ENCODE measurements around the gene ATOSB. TPM values are rescaled to one million over a fixed set of nuclear protein-coding genes. Genes with fewer than 3 reads are reported as not detected.
A peak's percentile ranks its signal among the peaks of the same experiment; 100 is the strongest.
"Not testable (repeated sequence)": the region's sequence is repeated elsewhere in the genome, so short reads cannot be mapped to it uniquely, and the experiment has no call there.

Gene ATOSB, protein sequence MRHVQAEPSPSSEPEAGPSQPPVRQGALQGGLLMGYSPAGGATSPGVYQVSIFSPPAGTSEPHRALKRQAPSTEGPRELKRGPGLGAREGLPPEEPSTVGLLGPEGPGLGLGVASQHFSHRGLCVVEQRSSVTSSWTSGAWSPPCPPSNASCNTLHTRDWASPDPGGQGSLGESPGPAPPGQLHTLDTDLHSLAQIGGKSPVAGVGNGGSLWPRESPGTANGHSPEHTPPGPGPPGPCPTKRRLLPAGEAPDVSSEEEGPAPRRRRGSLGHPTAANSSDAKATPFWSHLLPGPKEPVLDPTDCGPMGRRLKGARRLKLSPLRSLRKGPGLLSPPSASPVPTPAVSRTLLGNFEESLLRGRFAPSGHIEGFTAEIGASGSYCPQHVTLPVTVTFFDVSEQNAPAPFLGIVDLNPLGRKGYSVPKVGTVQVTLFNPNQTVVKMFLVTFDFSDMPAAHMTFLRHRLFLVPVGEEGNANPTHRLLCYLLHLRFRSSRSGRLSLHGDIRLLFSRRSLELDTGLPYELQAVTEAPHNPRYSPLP
- total RNA-seq, result 4.7 TPM

- Histone ChIP-seq H3K27ac (ENCODE audit: low read depth, low read length) (peak within 1 kb of the TSS; percentile 86), H3K9me3 (ENCODE audit: control insufficient read depth in 3 of 3, low read length in 3 of 3) (no peaks in the 10 kb centered on the region), H3K9ac (ENCODE audit: low read depth in 1 of 3, low read length in 3 of 3) (peak within 1 kb of the TSS; percentile 76 to 85 (median 84)), H3K36me3 (ENCODE audit: control insufficient read depth in 3 of 3, insufficient read depth in 3 of 3, low read length in 3 of 3) (peaks cover 0 to 2% (median 0%) of the 10 kb centered on the region in 3 donors), H3K4me3 (ENCODE audit: low read length in 3 of 3) (peak within 1 kb of the TSS; percentile 89 to 96 (median 95)), H3K4me1 (ENCODE audit: control insufficient read depth in 3 of 3, insufficient read depth in 3 of 3, low read length in 3 of 3) (peaks cover 34 to 49% (median 42%) of the 10 kb centered on the region in 3 donors), H3K27me3 (ENCODE audit: control insufficient read depth in 3 of 3, insufficient read depth in 3 of 3, low read length in 3 of 3) (no peaks in the 10 kb centered on the region)
Observed at GRCh38 chr9:35115680-35116538, at the start of gene ATOSB. Gene ATOSB (minus strand): TSS chr9:35115862. CDS start chr9:35108274, 7,588 bp downstream.

DNA sequence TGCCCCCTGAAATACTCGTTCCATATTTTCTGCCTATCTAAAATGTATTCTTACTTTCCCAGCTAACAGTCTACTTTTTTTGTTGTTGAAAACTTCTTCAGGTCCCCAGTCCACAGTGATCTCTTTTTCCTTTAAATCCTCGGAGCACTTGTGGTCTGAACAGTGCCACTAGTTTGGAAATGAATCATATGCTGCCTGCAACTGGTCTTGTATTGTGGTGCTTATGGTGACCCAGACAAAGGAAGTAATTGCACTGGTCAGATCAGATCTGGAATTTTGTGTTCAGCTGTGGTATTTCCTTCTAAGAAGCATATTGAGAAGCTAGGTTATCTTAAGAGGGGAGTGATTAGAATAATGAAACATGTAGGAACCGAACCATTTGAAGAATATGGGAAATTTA is 49.0 kb upstream of the ATOSB start:
- H3K9me3 ChIP-seq (ENCODE audit: control insufficient read depth in 3 of 3, low read length in 3 of 3), result no peaks in the 10 kb centered on the region
- H3K4me1 ChIP-seq (ENCODE audit: control insufficient read depth in 3 of 3, insufficient read depth in 3 of 3, low read length in 3 of 3), result peaks cover 8 to 31% (median 14%) of the 10 kb centered on the region in 3 donors
- H3K4me3 ChIP-seq (ENCODE audit: low read length in 3 of 3), result no peak overlapping the region
- no peak overlapping the region for H3K27ac ChIP-seq (ENCODE audit: low read depth, low read length)
- H3K36me3 ChIP-seq (ENCODE audit: control insufficient read depth in 3 of 3, insufficient read depth in 3 of 3, low read length in 3 of 3), result no peaks in the 10 kb centered on the region
- H3K27me3 ChIP-seq (ENCODE audit: control insufficient read depth in 3 of 3, insufficient read depth in 3 of 3, low read length in 3 of 3), result no peaks in the 10 kb centered on the region
- H3K9ac ChIP-seq (ENCODE audit: low read depth in 1 of 3, low read length in 3 of 3), result no peak overlapping the region

GRCh38 chr9:35163413-35163812 is 47.8 kb upstream of the ATOSB start:
- no peaks in the 10 kb centered on the region for H3K36me3 ChIP-seq (ENCODE audit: control insufficient read depth in 3 of 3, insufficient read depth in 3 of 3, low read length in 3 of 3)
- peaks cover 8 to 27% (median 14%) of the 10 kb centered on the region in 3 donors for H3K4me1 ChIP-seq (ENCODE audit: control insufficient read depth in 3 of 3, insufficient read depth in 3 of 3, low read length in 3 of 3)
- H3K27me3 ChIP-seq (ENCODE audit: control insufficient read depth in 3 of 3, insufficient read depth in 3 of 3, low read length in 3 of 3), result no peaks in the 10 kb centered on the region
- peak overlapping the region; percentile 94 for H3K27ac ChIP-seq (ENCODE audit: low read depth, low read length)
- H3K9me3 ChIP-seq (ENCODE audit: control insufficient read depth in 3 of 3, low read length in 3 of 3), result no peaks in the 10 kb centered on the region
- peak overlapping the region; percentile 25 to 99 (median 99) for H3K4me3 ChIP-seq (ENCODE audit: low read length in 3 of 3)
- H3K9ac ChIP-seq (ENCODE audit: low read depth in 1 of 3, low read length in 3 of 3), result peak overlapping the region; percentile 11 to 96 (median 48)

DNA sequence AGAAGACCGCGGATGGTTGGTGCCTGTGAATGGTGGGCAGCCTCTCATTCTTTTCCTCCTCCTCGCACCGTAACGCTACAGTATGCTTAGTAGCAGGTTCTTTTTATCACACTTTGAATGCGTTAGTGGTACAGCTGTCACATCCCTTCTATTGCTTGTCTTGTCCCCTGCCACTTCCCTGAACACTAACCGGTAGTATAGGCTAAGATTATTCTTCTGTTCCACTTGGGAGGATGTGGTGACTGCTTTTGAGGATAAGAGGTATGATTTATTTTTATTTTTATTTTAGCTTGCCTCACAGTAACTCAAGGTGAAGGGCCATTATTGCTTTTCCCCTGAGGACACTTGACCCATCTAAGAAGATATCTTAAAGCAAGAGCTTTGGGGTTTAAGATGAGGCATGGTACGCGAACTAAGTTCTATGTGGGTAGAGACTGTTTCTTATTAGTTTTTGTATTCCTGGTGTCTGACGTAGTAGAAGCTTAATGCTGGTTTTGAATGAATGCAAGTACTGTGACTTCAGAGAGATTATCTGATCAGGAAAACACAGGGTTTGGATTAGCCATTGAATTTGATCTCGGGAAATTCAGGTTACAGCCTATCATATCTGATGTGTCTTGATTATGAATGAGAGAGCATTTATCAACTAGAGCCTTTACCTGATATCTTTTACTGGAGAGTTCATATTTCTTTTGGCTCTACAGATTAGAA is 47.1 kb upstream of the ATOSB start:
- Histone ChIP-seq H3K27me3 (ENCODE audit: control insufficient read depth in 3 of 3, insufficient read depth in 3 of 3, low read length in 3 of 3) (no peaks in the 10 kb centered on the region), H3K9me3 (ENCODE audit: control insufficient read depth in 3 of 3, low read length in 3 of 3) (no peaks in the 10 kb centered on the region)

GRCh38 chr9:35161713-35162604 is 46.3 kb upstream of the ATOSB start, which contains the start of gene UNC13B:
Gene UNC13B (plus strand): TSS chr9:35162009. CDS start chr9:35162284, 275 bp downstream.
- Histone ChIP-seq H3K36me3 (ENCODE audit: control insufficient read depth in 3 of 3, insufficient read depth in 3 of 3, low read length in 3 of 3) (no peaks in the 10 kb centered on the region), H3K4me3 (ENCODE audit: low read length in 3 of 3) (peak within 1 kb of the TSS; percentile 90 to 99 (median 99))

More for the DNA sequence above, 47.1 kb upstream of the ATOSB start:
- Histone ChIP-seq H3K4me3 (ENCODE audit: low read length in 3 of 3) (peak overlapping the region; percentile 90 to 99 (median 99)), H3K4me1 (ENCODE audit: control insufficient read depth in 3 of 3, insufficient read depth in 3 of 3, low read length in 3 of 3) (peaks cover 8 to 27% (median 14%) of the 10 kb centered on the region in 3 donors), H3K27ac (ENCODE audit: low read depth, low read length) (peak overlapping the region; percentile 94), H3K9ac (ENCODE audit: low read depth in 1 of 3, low read length in 3 of 3) (peak overlapping the region; percentile 91 to 96 (median 93)), H3K36me3 (ENCODE audit: control insufficient read depth in 3 of 3, insufficient read depth in 3 of 3, low read length in 3 of 3) (no peaks in the 10 kb centered on the region)

DNA sequence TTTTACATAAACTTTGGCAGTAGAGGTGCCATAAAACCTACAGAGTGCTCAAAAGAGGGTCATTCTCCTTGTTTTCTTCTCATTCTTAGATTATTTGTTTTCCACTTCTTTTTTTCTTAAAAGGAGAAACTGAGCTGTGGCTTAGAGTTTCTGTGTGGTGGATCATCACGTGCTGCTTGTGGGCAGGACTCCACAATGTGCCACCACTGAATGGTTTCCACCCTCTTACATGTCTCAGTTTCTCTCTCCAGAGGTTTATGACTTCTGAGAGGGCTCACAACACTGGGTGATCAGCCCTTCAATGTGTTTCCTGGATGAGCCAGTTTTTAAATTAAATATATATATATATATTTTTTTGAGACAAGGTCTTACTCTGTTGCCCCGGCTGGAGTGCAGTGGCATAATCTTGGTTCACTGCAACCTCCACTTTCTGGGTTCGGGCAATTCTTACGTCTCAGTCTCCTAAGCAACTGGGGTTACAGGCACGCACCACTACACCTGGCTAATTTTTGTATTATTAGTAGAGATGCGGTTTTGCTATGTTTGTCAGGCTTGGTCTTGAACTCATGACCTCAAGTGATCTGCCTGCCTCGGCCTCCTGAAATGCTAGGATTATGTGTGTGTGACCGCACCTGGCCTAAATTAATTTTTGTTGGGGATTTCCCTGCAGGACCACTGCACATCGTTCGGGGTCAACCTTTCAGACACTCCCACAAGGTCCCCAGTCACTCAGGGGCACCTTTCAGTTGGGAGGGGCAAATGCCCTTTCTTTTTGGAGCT is 43.0 kb upstream of the ATOSB start:
- H3K4me3 ChIP-seq (ENCODE audit: low read length in 3 of 3), result no peak overlapping the region
- peaks cover 3 to 17% (median 8%) of the 10 kb centered on the region in 3 donors for H3K4me1 ChIP-seq (ENCODE audit: control insufficient read depth in 3 of 3, insufficient read depth in 3 of 3, low read length in 3 of 3)
- H3K9me3 ChIP-seq (ENCODE audit: control insufficient read depth in 3 of 3, low read length in 3 of 3), result no peaks in the 10 kb centered on the region
- H3K36me3 ChIP-seq (ENCODE audit: control insufficient read depth in 3 of 3, insufficient read depth in 3 of 3, low read length in 3 of 3), result no peaks in the 10 kb centered on the region
- H3K9ac ChIP-seq (ENCODE audit: low read depth in 1 of 3, low read length in 3 of 3), result no peak overlapping the region
- H3K27ac ChIP-seq (ENCODE audit: low read depth, low read length), result no peak overlapping the region
- H3K27me3 ChIP-seq (ENCODE audit: control insufficient read depth in 3 of 3, insufficient read depth in 3 of 3, low read length in 3 of 3), result no peaks in the 10 kb centered on the region

More at GRCh38 chr9:35161713-35162604, 46.3 kb upstream of the ATOSB start, which contains the start of gene UNC13B:
- peak within 1 kb of the TSS; percentile 94 for H3K27ac ChIP-seq (ENCODE audit: low read depth, low read length)
- H3K4me1 ChIP-seq (ENCODE audit: control insufficient read depth in 3 of 3, insufficient read depth in 3 of 3, low read length in 3 of 3), result peaks cover 8 to 27% (median 14%) of the 10 kb centered on the region in 3 donors
- peak within 1 kb of the TSS; percentile 91 to 96 (median 93) for H3K9ac ChIP-seq (ENCODE audit: low read depth in 1 of 3, low read length in 3 of 3)
- H3K27me3 ChIP-seq (ENCODE audit: control insufficient read depth in 3 of 3, insufficient read depth in 3 of 3, low read length in 3 of 3), result no peaks in the 10 kb centered on the region
- no peaks in the 10 kb centered on the region for H3K9me3 ChIP-seq (ENCODE audit: control insufficient read depth in 3 of 3, low read length in 3 of 3)

DNA sequence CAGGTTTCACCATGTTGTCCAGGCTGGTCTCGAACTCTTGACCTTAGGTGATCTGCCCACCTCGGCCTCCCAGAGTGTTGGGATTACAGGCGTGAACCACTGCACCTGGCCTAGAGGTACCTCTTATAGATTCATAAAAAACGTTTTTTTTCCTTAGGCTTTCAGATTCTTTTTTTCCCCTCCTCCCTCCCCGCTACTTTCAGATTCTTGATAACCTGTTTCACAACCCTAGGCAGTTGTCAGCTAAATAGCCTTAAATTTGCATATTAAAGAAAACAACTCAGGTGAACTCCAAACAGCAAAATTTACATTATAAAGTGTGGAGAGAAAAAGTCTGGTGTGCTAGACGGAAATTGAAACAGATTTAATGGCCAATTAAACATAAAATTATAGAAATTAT is 42.2 kb upstream of the ATOSB start:
- peaks cover 3 to 13% (median 4%) of the 10 kb centered on the region in 3 donors for H3K4me1 ChIP-seq (ENCODE audit: control insufficient read depth in 3 of 3, insufficient read depth in 3 of 3, low read length in 3 of 3)
- not testable (repeated sequence) for H3K9me3 ChIP-seq (ENCODE audit: control insufficient read depth in 3 of 3, low read length in 3 of 3); H3K9ac ChIP-seq (ENCODE audit: low read depth in 1 of 3, low read length in 3 of 3); H3K36me3 ChIP-seq (ENCODE audit: control insufficient read depth in 3 of 3, insufficient read depth in 3 of 3, low read length in 3 of 3); H3K27me3 ChIP-seq (ENCODE audit: control insufficient read depth in 3 of 3, insufficient read depth in 3 of 3, low read length in 3 of 3); H3K27ac ChIP-seq (ENCODE audit: low read depth, low read length); H3K4me3 ChIP-seq (ENCODE audit: low read length in 3 of 3)

DNA sequence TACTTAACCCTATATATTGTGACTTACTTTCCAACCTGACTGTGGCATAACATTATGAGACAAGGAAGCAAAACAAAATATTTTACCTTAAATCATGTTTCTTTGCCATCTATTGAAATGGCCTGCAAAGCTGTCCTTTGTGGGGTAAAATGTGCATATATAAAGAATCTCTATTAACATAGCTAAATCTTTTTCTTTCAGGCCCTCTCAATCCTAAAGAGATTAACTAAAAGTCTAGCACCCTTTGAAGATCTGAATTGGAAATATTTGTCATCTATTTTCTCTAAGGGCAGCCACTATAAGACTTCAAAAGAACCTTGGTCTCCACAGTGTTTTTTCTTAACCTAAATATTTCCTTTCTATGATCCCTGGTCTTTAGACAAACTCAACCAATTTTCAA is 41.1 kb upstream of the ATOSB start:
- Histone ChIP-seq H3K36me3 (ENCODE audit: control insufficient read depth in 3 of 3, insufficient read depth in 3 of 3, low read length in 3 of 3) (no peaks in the 10 kb centered on the region), H3K4me3 (ENCODE audit: low read length in 3 of 3) (no peak overlapping the region), H3K4me1 (ENCODE audit: control insufficient read depth in 3 of 3, insufficient read depth in 3 of 3, low read length in 3 of 3) (peaks cover 0 to 5% (median 3%) of the 10 kb centered on the region in 3 donors), H3K9ac (ENCODE audit: low read depth in 1 of 3, low read length in 3 of 3) (no peak overlapping the region), H3K27ac (ENCODE audit: low read depth, low read length) (no peak overlapping the region), H3K27me3 (ENCODE audit: control insufficient read depth in 3 of 3, insufficient read depth in 3 of 3, low read length in 3 of 3) (no peaks in the 10 kb centered on the region), H3K9me3 (ENCODE audit: control insufficient read depth in 3 of 3, low read length in 3 of 3) (no peaks in the 10 kb centered on the region)

Measured in skeletal muscle tissue (tissue), 4 donors.